ENCODE data around the gene C15orf40. TPM values are rescaled to one million over a fixed set of nuclear protein-coding genes. Genes with fewer than 3 reads are reported as not detected.

Gene C15orf40
- total and polyA plus RNA-seq, 2 of the 13 experiments (the other 11 are each of a cell fraction or from before 2014, with no cell fraction given), result 24.0 to 26.3 TPM

- TF ChIP-seq CBX1 (IDR thresholded peaks at IDR 0.05; ENCODE audit: low read depth) (no peak), HIC2 (CRISPR knock-in tag; IDR thresholded peaks at IDR 0.05; ENCODE audit: low read depth) (0 out of 2 replicates have a peak, but pooled peaks have one; percentile 30), NFIB (CRISPR knock-in tag; IDR thresholded peaks at IDR 0.05; ENCODE audit: borderline replicate concordance) (peak; percentile 10; the same call in 1 of the 2 replicates), ZNF576 (CRISPR knock-in tag; IDR thresholded peaks at IDR 0.05) (no peak), GLI4 (CRISPR knock-in tag; IDR thresholded peaks at IDR 0.05; ENCODE audit: borderline replicate concordance) (no peak), ZNF513 (CRISPR knock-in tag; conservative IDR thresholded peaks at IDR 0.05) (no peak), CSRNP2 (CRISPR knock-in tag; conservative IDR thresholded peaks at IDR 0.05; ENCODE audit: low read depth) (0 out of 2 replicates have a peak, but pooled peaks have one; percentile 45), KLF12 (CRISPR knock-in tag; IDR thresholded peaks at IDR 0.05; ENCODE audit: borderline replicate concordance) (no peak), RFXANK (CRISPR knock-in tag; IDR thresholded peaks at IDR 0.05) (peak; percentile 81), TAF15 (IDR thresholded peaks at IDR 0.05; ENCODE audit: low read depth, low read length, poor library complexity, severe bottlenecking) (no peak), CBFB (CRISPR knock-in tag; IDR thresholded peaks at IDR 0.05) (peak; percentile 80; the same call in 1 of the 2 replicates), PHF8 (CRISPR knock-in tag; IDR thresholded peaks at IDR 0.05) (peak; percentile 80), HINFP (CRISPR knock-in tag; IDR thresholded peaks at IDR 0.05; ENCODE audit: low read depth) (peak; percentile 87), TBL1XR1 (IDR thresholded peaks at IDR 0.05; ENCODE audit: borderline replicate concordance, low read length, partially characterized antibody) (no peak), MAFK (conservative IDR thresholded peaks at IDR 0.05 in 1 of 2, IDR thresholded peaks at IDR 0.05 in 1 of 2; ENCODE audit: low read length in 2 of 2) (no peak), TFE3 (CRISPR knock-in tag; IDR thresholded peaks at IDR 0.05) (peak; percentile 55), MXD1 (CRISPR knock-in tag; IDR thresholded peaks at IDR 0.05) (peak; percentile 91), XBP1 (CRISPR knock-in tag; IDR thresholded peaks at IDR 0.05) (no peak), ZNF709 (CRISPR knock-in tag; IDR thresholded peaks at IDR 0.05) (peak; percentile 96), NFE2 (CRISPR knock-in tag; IDR thresholded peaks at IDR 0.05) (no peak), HHEX (CRISPR knock-in tag; IDR thresholded peaks at IDR 0.05) (no peak)
Observed at GRCh38 chr15:82985688-82986441, 25.6 kb downstream of the C15orf40 start, which contains the start of gene RAMAC (continued).

All from HepG2 (cell line).